IPS-11a (cell line): ENCODE results near the gene STPG1.
"Not testable (repeated sequence)": the region's sequence is repeated elsewhere in the genome, so short reads cannot be mapped to it uniquely, and the experiment has no call there.

Source experiments
- H3K4me3 ChIP-seq: one replicate; pipeline ENCODE4 v1.5.1; 2013; ENCODE audit warnings: low read depth, low read length, control low read depth

STPG1 gene, protein sequence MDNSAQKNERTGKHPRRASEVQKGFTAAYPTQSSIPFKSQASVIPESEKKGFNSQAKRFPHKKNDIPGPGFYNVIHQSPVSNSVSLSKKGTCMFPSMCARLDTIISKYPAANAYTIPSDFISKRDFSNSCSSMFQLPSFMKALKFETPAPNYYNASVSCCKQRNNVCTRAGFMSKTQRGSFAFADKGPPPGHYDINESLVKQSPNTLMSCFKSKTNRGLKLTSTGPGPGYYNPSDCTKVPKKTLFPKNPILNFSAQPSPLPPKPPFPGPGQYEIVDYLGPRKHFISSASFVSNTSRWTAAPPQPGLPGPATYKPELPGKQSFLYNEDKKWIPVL

DNA sequence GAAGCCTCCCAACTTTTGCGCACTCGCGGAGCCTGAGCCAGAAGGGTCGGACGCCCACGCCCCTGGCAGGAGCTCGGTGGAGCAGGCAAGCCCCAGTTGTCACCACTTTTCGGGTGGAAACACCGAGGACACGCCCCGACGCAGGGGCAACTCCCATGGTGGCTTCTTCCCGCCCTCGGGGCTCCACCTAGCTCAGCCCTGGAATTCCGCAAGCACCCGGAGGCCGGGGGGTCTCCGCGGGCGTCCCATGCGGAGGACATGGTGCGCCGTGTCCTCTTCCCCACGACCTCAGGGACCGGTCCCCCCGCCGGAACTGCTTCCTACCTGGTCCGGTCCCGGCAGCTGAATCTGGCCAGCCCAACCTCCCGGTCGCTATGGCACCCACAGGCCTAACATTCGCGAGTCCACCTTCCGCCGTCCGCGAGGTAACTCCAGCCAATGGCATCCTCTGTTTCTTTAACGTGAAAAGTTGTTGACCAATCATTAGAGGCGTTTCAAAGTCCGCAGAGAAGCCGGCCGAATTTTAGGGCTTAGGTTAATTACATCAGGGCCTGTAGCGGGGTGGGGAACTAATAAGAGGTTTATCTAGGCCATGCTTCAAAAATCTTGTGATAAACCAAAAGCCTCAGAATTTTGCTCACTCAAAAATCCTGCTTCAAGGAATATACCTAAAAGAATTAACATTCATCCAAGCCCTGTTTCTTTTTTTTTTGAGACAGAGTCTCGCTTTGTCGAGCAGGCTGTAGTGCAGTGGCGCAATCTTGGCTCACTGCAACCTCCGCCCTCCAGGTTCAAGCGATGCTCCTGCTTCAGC lies at the start of gene STPG1:
Gene STPG1, minus strand, starts transcription at position 433 of the 814 bp plus-strand sequence. CDS start 12,394 bp downstream, outside the sequence.
- H3K4me3 ChIP-seq, result peak within 1 kb of the TSS; percentile 54

DNA sequence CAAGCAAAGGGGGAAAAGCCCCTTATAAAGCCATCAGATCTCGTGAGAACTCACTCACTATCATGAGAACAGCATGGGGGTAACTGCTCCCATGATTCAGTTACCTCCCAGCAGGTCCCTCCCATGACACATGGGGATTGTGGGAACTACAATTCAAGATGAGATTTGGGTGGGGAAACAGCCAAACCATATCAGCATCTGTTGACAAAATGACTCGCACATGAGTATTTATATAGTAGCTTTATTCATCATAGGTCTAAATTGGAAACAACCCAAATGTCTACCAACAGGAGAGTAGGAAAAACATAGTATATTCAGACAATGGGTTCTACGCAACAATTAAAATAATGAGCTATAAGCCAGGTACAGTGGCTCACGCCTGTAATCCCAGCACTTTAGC lies 48.5 kb upstream of the STPG1 start:
- H3K4me3 ChIP-seq, result not testable (repeated sequence)

DNA sequence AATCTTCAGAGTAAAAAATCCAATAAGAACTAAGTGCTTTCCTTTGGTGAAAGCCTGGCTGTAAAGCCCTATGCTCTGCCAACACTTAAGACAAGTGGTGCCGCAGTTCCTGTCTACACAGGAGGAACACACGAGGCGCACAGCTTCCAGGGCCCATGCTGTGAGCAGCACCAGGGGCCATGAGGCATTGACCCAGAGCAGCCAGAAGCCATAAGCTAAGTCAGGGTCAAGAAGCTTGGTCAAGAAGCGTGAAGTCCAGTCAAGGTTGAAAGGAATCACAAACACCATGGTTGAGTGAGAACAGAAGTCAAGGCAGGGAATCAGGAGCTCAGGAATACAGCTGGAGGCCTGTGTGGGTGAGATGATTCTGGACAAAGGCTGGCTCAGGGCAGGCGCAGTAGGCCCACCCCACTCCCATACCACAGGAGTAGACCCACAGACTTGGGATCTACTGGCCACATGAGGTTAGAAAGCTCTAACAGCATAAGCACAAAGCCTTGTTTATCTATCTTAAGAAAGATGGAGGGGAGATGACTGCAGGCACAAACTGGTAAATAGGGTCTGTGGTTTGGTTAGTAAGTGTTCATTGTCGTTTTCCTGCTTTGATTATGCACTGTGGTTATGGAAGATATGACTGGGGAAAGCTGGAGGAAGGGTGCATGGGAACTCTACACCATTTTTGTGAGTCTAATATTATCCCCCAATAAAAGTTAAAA lies 46.1 kb upstream of the STPG1 start:
- H3K4me3 ChIP-seq, result no peak overlapping the region

DNA sequence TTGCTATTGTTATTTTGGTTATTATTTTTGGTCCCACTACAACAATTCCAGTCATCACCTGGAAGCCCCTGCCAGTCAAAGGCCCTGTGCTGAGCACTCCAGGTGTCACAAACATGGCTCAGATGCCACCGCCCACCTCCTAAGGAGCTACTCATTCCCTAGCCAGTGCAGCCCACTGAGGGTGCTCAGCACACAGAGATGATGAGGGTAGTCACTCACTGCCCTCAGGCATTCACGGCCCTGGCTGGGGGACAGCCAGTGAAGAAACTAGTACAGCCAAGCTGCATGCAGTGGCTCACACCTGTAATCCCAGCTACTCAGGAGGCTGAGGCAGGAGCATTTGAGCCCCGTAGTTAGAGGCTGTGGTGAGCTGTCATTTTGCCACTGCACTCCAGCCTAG lies 44.3 kb upstream of the STPG1 start:
- no peak overlapping the region for H3K4me3 ChIP-seq

DNA sequence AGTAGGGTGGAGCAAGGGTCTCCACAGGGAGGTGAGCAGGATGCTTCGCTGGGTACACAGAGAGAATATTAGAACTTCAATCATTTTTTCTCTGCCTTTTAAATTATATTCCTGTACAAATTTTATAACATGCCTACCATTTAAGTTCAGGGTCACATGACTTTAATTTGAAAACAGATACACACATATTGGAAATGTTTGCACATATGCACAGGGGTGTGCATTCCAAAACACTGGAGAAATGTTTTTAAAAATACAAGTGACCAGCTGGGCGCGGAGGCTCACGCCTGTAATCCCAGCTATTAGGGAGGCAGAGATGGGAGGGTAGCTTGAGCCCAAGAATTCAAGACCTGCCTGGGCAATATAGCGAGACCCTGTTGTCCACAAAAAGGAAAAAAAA lies 41.7 kb upstream of the STPG1 start:
- no peak overlapping the region for H3K4me3 ChIP-seq

DNA sequence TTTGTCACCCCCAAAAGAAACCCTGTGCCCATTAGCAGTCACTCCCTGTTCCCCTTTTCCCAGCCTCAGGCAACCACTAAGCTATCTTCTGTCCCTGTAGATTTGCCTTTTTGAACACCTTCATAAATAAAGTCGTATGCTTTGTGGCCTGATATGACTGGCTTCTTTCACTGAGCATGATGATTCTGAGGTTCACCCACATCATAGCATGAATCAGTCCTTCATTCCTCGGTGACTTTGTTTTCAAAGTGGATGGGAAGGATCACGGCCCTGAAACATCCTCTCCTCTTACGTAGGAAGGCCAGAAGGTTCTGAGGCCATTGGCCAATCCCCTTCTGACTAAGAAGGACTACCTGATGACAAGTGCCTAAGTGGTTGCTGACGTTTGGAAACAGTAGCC lies 41.1 kb upstream of the STPG1 start:
- H3K4me3 ChIP-seq, result no peak overlapping the region

DNA sequence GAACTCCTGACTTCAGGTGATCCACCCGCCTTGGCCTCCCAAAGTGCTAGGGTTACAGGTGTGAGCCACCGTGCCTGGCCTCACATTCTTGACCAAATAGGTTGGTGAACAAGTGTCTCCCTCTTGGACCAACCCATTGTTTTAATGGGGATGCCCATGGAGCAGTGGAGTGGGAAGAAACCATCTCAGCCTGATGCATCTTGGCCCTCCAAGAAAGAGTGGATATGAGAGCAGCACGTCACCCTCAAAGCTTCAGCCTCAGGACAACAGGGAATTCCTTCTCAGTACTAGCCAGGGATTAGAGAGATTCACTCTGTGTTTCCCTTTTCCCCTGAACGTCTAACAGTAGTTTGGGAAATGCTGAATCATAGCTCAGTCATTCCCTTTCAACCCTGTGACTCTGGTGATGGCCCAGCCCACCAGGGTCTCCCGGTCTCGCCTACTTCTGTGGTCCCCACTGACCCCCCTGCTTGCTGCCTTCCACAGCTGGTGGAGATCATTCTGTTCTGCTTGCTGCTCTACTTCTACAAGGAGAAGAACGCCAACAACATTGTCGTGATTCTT lies 39.4 kb upstream of the STPG1 start:
- no peak overlapping the region for H3K4me3 ChIP-seq

DNA sequence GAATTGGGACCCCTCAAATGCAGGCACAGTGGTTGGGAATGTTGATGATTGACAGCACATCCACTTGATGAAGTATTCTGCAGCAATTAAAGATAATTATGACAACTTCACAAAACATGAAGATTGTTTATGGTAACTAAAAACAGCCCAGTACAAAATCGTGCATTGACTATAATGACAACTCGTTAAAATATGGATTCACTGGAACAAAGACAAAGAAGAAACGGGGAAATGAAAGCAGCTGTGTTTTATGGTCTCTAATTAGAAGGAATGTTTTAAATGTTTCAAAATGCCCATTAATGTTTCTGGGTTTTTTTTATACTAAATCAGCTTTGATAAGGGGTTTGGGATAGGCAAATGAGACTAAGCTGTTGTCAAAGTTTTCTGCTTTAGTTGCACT lies 38.2 kb upstream of the STPG1 start:
- H3K4me3 ChIP-seq, result no peak overlapping the region

DNA sequence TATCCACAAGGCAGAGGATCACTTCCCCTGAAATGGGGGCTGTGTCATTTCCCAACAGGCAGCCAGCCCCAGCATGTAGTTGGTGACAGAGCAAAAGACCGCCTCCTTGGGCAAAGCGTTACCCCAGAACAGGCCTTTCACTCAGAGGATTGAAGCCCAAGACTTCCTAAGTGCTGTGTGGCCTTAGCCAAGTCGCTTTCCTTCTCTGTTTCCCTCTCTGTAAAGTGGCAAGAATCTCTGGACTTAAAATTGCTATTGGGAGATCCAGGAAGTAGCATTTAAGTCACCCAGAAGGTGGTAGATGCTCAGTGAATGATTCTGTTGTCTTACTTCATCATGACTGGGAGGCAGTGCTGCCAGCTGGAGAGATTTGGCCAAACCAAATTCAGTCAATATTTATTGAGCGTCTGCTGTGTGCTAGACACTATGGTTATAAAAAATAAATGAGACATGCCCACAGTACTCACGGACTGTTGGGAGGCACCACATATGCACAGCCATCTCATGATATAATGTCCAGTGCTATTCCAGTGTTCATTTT lies 37.3 kb upstream of the STPG1 start:
- H3K4me3 ChIP-seq, result no peak overlapping the region

DNA sequence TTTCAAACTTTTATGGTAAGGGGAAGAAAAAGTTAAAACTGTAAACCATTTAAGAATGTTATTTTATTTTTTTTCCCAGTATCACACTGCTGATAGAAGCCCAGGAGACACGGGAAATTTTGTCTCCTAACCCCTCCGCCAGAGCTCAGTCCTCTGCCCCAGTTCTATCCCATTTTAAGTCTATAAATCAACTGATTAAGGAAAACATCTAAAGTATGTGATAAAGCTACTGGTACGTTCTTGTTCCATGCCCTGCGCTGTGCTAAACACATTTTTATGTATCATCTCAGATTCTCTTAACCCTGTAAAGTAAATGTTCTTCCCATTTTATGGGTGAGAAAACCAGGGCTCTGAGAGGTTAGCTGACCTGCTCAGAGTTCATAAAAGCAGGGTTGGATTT lies 36.7 kb upstream of the STPG1 start:
- H3K4me3 ChIP-seq, result no peak overlapping the region

DNA sequence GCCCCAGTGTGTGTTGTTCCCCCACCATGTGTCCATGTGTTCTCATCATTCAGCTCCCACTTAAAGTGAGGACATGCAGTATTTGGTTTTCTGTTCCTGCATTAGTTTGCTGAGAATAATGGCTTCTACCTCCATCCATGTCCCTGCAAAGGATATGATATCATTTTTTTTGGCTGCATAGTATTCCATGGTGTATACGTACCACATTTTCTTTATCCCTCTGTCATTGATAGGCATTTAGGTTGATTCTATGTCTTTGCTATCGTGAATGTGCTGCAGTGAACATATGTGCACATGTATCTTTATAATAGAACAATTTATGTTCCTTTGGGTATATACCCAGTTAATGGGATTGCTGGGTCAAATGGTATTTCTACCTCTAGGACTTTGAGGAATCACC lies 32.9 kb upstream of the STPG1 start:
- H3K4me3 ChIP-seq, result not testable (repeated sequence)

DNA sequence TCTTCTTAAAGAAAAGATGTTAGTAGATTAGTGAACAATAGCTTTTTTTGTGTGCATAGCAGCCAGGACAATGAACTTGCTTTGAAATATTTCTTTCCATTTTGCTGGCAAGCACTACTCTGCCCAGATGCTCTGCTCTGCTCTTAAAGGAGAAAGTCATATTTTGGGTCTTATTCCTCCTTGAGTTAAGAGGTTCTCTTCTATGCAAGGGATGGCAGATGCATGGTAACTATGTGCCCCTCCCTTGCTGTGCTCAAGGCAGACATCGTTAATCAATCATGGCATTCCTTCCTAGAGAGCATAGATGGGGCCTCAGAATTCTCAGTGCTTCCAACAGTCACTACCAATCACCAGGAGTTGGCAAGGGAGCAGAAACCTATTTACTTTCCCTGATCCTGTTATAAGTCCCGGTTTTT lies 29.7 kb upstream of the STPG1 start:
- no peak overlapping the region for H3K4me3 ChIP-seq

DNA sequence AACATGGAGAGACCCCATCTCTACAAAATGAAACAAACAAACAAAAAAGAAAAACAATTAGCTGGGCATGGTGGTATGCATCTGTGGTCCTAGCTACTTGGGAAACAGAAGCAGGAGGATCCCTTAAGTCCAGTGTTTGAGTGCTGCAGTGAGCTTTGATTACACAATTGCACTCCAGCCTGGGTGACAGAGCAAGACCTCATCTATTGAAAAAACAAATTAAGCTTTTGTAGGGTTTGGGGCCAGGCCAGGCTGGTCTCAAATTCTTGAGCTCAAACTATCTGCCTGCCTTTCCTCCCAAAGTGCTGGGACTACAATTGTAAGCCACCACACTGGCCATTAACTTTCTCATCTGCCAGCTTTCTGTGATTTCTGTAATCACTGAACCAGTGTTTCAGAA lies 29.2 kb upstream of the STPG1 start:
- no peak overlapping the region for H3K4me3 ChIP-seq

DNA sequence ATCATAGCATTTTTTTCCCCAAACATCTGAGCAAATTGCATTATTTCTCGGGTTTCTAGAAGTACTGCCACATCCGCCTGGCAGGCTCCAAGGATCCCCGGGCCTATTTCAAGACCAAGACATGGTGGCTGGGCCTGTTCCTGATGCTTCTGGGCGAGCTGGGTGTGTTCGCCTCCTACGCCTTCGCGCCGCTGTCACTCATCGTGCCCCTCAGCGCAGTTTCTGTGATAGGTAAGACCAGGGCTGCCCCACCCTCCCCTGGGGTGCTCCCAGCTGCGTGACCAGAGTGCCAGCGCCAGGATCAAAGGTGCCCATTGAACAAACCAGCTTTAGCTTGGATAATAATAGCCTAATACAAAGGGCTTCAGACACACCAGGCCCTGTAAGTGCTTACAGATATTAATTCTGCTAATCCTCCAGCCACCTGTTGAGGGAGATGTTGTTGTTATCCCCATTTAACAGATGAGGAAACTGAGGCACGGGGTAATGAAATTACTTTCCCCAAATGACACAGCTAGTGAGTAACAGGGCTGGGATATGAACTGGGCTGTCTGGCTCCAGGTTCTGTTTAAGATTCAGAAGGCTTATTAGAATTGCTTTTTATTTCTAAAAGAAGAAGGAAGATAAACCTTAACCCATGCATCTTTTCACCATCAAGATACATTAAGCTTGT lies 28.6 kb upstream of the STPG1 start:
- no peak overlapping the region for H3K4me3 ChIP-seq

DNA sequence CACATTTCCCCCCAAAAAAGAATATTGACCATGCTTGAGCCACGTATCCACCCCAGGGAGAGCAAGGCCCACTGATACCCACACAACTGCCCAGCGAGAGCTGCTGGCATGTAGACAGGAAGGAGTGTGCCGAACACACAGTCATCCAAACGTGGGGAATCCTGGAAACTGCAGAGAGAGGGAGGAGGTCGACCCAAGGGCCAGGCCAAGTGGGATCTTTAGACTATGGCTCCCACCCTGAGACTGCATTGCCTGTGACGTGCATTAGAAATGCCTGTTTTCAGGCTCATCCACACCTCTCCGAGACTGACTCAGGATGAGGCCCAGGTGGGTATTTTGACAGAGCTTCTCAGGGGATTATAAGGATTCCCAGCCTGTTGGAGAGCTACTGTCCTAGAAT lies 27.9 kb upstream of the STPG1 start:
- H3K4me3 ChIP-seq, result no peak overlapping the region

DNA sequence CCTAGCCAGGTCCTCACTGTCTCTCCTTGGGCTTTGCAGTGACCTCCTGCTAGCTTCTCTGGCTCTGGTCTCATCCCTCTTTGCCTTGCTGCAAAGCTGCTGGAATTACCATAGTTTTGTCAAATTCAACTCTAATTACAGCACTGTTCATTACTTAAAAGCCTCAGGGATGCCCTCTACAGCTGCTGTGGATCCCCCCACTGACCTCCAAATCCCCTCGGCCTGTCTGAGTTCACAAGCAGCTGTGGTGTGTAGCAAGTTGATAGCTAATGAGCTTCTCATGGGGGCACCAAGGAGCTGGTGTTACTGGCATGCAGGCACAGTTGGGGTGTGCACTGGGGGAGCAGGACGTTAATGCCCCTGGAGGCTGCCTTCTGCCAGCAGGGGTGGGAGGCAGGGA lies 26.9 kb upstream of the STPG1 start:
- H3K4me3 ChIP-seq, result no peak overlapping the region

DNA sequence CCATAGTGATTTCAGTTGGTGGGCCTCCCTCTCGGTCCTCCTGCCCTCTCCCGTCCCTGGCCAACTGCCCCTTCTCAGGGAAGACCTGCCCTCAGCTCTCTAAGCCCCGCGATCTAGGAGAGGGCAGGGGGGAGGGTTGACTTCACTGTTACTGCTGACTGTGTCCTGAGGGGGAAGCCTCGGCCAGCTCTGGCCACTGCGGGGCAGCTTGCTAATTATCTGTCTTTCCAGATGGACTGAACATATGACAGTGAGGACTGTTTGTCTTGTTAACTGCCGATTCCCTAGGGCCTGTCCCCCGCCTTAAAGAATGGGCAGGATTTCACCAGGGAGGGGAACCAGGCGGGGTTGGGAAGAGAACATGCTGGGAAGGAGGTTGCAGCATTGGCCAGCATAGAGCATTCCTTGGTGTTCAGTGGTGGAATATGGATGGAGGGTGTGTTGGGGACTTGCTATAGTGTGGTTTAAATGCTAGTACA lies 24.9 kb upstream of the STPG1 start:
- no peak overlapping the region for H3K4me3 ChIP-seq

DNA sequence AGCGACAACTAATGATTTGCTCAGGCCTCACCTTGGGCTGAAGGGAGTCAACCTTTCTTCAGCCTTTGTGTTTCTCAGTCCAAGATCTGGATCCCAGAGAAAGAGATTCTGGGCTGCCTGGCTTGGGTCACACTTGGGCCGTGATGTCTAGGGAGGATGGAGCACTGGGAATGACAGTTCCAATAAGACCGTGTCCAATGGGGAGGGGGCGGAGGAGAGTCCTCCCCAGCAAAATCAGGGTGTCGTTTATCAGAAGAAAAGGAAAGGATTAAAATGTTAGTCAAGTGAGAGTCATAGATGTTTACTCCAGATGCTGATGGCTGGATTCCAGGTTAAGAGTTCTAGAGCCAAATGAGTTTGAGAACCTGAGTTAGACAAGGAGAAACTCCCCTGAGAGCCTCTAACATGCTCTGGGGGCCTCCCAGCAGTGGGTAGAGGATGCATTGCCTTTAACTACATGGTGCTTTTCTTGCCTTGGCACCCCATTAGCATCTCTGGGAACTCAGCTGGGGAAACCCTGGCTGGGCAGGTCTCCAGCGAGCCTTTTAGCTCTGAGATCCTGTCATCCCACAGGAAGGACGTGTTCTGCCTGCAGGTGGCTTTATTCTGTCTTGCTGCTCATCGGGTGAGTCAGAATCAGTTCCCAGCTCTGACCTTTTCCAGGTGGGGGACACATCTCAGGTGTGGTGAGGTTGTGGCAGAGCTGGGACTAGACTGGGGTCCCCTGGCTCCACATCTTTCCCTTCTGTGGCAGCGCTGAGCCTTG lies 24.2 kb upstream of the STPG1 start:
- no peak overlapping the region for H3K4me3 ChIP-seq

DNA sequence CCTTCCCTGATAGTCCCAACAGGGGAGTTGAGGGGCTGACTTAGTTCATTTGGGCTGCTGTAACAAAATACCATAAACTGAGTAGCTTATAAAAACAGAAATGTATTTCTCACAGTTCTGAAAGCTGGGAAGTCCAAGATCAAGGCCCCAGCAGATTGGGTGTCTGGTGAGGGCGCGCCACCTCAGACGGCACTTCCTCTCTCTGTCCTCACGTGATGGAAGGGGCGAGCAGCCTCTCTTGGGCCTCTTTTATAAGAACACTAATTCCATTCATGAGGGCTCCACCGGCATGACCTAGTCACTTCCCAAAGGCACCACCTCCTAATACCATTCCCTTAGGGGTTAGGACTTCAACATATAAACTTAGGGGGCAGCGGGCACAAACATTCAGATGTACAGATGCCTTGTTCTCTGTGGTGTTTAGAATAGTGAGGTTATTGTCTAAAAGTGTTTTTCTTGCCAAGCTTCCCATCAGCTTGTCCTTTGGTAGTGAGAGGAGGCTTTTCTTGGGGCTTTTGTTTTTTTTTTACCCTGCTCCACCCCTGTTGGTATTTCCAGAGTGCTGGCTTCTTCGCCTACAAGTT lies 22.3 kb upstream of the STPG1 start:
- H3K4me3 ChIP-seq, result no peak overlapping the region

DNA sequence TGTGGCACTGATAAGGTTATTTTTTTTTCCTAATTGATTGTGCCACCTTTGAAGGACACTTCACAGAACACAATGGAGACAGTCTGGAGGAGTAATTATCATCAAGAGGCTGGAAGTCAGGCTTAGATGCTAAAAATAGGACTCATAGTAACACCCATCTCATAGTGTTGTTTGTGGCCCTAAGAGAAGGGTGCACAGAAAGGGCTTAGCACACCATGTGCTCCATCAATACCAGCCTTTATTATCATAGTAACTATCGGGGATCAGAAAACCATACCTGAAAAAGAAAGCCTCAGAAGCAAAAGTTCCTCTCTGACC lies 13.9 kb upstream of the STPG1 start:
- H3K4me3 ChIP-seq, result no peak overlapping the region
